Heart left ventricle (tissue), 13 donors: Measurements from ENCODE around the gene AFF3.

ENCODE experiments used
- CTCF ChIP-seq, 12 donors: fragments of 200-600 bp; sonication (generic) in 4 of 12; IDR thresholded peaks; one replicate each; pipeline versions ENCODE4 v1.5.0 to v1.8.0; 2018 to 2022; ENCODE audit warnings: antibody characterized with exemption in 12 of 12, mild to moderate bottlenecking in 5 of 12
- POLR2A ChIP-seq, 2 donors: fragments of 450-650 bp; IDR thresholded peaks; one replicate each; pipeline ENCODE4 v1.6.1; 2017; ENCODE audit warnings: antibody characterized with exemption in 2 of 2, mild to moderate bottlenecking in 2 of 2, moderate library complexity in 2 of 2
- donor health status: ischemic (EF 13 %, LVEDD 7.1; RV severe dilation, severe dysfunction).
- donor health status: DM: no; HTN: yes; CAD: no.
- donor health status: DM: no; HTN: no; CAD: no.
- donor health status: ischemic (EF 25% LVEDD 6.9; RV normal size, moderate dysfunction).
- donor health status: ischemic (EF 25% LVEDD 5.7; RV mildly dilated, moderate dysfunction).
- donor health status: ischemic (EF 35%, LVEDD 5.7; RV mildly dilated, moderate dysfunction).
- donor health status: nonischemic (EF 11% LVEDD 7.7; RV severe dilation, severe dysfunction).
- donor health status: DM: yes; HTN: yes; CAD: no.
- donor health status: PGD.
- donor health status: ischemic (EF 29% LVEDD 5.4; RV normal size, mild dysfunction).
- donor health status: nonischemic (EF 23%, LVEDD 6.1; RV moderate dilation, normal function).

- no peak for TF ChIP-seq CTCF (IDR thresholded peaks at IDR 0.05)
- TF ChIP-seq POLR2A (IDR thresholded peaks at IDR 0.05) = no peak
These were observed 358.1 kb downstream of the AFF3 start for GRCh38 chr2:99784282-99784681.
